GM23248 (cell line): Measurements from ENCODE around the gene C9orf85.

ENCODE experiments used
- EZH2 ChIP-seq: fragments of 200-600 bp; sonication (generic); IDR thresholded peaks from 2 replicates; pipeline ENCODE4 v1.6.1; 2018; ENCODE audit warnings: antibody characterized with exemption, mild to moderate bottlenecking; ENCODE audit not compliant: insufficient read depth, poor library complexity, severe bottlenecking
- EZH2phosphoT487 ChIP-seq: fragments of 200-600 bp; sonication (generic); IDR thresholded peaks from 2 replicates; pipeline ENCODE4 v1.6.1; 2018; ENCODE audit warnings: antibody characterized with exemption, moderate library complexity, mild to moderate bottlenecking, low read depth; ENCODE audit not compliant: insufficient read depth

GRCh38 chr9:71955300-71955915 is 44.0 kb downstream of the C9orf85 start:
- TF ChIP-seq EZH2 (no peak), EZH2phosphoT487 (no peak)
